SHP77 treated with DMSO at 0.1 percent for 48 hours (cell line): ENCODE results near the gene SCG2.

Source experiments
- DNase-seq: peaks from one replicate; lab custom pipeline; 2025; lab: John Stamatoyannopoulos, UW

Gene SCG2

DNA sequence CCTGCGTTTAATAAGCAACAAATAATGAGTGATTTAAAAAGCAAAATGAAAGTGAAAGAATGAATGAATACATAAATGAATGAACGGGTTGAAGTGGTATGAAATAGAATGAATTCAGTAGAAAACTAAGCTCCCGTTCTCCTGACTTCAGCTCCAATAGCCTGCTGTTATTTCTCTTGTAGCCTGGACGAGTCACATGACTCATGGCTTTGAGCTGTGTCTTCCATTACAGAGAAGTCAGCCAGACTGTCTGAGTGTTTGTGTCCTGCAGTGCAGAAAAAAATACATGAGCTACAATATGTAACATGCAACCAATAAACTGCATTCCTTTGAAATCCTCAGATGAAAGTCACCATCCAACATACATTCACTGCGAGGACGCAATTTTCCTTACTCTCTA, 21.2 kb downstream of the SCG2 start:
- peak; percentile 35 for DNase-seq

DNA sequence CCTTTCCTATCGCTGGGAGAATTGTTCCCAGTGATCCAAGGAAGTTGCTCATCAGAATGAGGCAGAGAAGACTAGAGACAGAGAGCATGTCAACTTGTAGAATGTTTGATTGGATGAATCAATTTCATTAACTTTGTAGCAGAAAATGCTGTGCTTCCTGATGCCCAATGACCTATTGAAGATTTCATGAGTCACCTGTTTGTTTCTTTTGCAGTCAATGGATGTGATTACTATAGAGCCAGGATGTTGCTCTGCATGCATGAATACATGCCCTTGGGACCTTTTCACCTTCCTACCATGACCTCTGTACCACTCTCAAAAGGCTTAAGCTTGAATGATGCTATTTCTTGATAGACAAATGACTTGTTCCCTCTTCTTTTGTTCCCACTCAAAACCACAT, 23.3 kb downstream of the SCG2 start:
- no peak for DNase-seq

DNA sequence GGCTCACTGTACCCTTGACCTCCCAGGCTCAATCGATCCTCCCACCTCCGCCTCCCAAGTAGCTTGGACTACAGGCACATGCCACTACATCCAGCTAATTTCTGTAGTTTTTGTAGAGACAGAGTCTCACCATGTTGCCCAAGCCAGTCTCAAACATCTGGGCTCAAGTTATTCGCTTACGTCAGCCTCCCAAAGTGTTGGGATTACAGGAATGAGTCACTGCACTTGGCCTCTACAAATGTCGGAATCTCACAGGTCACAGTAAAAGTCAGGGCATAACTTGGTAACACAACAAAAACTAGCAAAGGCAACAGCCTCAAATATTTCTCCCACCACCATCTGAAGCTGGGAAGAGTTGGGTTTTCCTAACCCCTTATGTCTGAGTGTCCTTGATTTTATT, 25.3 kb downstream of the SCG2 start:
- DNase-seq, result no peak

DNA sequence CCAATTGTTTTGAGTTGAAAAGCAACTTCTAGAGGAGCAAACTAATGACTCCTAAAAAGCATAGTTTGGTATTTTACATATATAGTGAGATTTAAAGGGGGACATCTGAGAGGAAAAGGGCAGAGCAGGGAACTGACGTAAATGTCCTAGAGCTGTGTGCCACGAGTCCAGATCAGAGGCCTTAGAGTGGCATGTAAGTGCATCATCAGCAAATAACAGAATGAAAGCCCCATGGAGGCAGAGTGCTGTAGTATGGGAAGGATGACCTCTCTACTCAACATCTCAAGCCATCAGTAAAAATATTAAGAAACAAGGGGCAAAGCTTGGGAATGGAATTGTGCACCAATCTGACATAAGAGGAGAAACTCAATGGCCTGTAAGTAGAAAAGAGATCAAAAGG, 31.4 kb downstream of the SCG2 start:
- DNase-seq, result no peak

DNA sequence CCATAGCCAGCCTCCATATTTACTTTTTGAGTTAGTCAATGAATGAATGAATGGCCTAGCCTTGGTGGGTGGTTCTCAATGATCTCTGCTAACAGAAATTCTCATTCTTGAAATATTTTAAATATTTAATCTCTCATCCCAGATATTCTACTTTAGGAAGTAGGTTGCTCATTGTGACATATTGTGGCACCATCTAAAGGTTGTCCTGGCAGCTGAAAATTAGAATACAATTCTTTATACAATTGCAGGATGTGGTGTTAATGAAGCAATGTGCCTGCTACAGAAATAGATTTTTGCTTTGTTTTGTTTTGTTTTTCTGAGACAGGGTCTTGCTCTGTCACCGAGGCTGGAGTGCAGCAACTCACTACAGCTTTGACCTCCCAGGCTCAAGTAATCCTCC, 35.8 kb downstream of the SCG2 start:
- no peak for DNase-seq

DNA sequence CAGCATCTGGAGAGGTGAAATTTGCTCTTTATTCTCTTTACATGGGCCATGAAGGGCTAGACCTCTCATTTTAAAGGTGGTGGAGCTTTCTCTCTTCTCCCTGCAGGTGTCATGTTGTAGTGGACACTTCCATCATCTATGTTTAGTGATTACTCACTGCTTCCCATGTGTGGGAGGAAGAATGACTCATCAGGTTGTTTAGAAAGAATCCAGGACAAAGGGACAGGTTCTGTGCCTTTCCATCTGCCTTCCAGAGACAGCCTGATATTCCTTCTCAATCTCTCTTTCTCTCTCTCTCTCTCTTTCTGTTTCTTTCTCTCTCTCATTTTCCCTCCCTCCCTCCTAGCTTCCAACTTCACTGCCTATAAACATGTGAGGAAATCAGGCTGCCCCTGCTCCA, 38.7 kb downstream of the SCG2 start:
- DNase-seq, result peak; percentile 85

DNA sequence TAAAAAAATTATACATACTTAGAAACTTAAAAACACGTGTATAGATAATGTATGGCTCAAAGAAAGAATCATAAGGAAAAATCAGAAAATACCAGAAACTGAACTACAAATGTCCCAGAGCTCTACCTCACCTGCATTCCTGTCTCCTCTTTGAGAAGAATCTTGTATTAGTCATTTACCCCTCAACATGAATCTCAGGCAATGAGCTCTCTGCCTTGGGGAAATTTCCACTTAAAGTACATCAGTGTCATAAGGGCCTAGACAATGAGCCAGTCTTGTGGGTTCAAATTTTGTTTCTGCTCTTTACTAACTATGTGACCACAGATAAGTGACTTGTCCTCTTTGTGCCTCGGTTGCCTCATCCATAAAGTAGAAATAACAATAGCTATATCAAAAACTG, 40.1 kb downstream of the SCG2 start:
- no peak for DNase-seq

DNA sequence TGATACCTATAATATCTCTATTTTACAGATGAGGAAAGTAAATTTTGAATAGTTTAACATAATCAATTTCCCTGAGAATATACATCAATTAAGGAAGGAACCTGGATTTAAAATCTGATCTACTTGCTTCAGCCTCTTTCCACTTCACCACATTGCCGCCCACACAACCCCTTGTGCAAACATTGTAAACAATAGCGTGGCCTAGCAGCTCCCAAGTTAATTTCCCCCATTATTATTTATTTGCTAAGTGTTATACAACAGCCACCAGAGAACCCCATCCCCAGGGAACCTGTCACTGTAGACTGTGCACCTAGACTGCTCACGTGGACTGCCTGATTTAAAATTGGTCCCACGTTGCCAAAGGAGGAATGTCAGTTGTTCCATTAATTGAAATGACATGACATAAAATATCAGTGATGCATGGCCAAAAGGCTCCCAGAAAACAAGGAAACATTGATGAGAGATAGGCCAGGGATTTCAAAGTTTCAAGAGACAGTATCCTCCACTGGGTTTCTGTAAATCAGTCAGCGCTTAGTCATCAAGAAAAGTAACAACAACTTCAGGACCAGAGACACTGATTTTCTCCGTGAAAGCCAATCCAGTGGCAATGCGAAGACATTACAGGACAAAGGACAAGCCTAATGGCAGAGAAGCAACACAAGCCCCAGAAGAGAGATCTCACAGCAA, 41.3 kb downstream of the SCG2 start:
- peak; percentile 77 for DNase-seq

DNA sequence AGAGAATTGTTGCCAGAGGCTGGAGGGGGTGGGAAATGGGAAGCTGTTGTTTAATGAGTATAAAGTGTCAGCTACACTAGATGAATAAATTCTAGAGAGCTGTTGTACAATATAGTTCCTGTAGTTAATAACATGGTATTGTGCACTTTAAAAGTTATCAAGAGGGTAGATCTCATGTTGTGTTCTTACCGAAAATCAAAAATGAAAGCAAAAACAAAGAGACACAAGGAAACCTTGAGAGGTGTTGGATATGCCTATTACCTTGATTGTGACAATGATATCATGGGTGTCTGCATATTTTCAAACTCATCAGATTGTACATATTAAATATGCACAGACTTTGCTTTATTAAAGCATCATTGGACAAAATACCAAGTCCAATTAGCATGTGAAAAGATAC, 43.2 kb downstream of the SCG2 start:
- no peak for DNase-seq

DNA sequence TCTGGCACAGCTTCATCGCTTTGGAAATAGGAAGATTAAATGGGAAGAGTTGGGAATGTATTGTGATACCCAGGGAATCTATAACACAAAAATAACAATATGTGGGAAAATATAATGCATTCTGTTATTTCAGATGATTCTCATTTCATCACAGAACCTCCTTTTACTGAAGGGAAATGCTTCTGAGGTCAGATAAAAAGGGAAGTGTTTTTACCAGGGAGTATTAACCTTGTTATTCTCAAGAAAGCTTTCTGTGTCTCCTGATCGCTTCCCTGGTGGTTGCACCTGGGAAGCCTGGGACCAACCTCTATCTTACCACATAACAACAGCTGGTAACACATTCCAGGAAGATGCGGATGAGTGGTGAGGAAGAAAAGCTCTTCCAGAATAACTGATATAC, 47.2 kb downstream of the SCG2 start:
- DNase-seq, result no peak

DNA sequence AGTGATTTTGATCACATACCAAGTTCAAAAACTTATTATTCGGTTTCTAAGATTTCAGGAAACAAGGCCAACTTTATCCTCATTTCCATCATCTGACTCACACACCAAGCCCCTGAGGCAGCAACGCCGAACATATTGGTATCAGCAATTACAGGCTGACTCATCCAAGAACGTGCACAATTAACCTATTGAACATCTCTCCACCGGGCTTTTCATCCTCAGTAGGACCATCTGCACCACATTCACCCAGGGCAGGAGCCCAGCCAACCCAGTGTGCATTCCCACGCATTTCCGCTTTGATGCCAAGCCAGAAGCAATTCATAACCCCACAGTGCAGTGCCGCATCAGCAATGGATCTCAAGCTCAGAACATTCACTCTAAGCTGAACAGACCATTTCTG, 52.9 kb downstream of the SCG2 start:
- DNase-seq, result peak; percentile 81

DNA sequence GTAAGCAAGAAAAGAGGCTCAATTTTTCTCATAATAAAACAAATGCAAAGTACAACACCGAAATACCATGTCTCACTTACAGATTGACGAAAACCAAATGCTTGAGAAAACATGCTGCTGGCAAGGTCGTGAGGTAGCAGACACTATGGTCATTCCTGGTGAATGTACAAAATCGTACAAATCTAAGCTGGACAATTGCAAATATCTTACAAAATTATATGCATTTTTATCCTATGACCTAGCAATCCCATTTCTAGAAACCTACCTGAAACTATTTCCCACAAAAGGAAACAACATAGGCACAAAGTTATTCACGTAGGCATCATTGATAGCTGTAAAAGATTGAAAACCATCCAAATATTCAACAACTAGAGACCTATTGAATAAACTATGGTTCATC, 54.0 kb downstream of the SCG2 start:
- no peak for DNase-seq
